DMS79 treated with DMSO at 0.1 percent for 48 hours (cell line): Measurements from ENCODE around the gene TEF.
"Not testable (repeated sequence)": the region's sequence is repeated elsewhere in the genome, so short reads cannot be mapped to it uniquely, and the experiment has no call there.

Experiments
- DNase-seq: peaks from one replicate; lab custom pipeline; 2025; lab: John Stamatoyannopoulos, UW

The TEF gene

GRCh38 chr22:41425660-41426365 lies 44.1 kb downstream of the TEF start:
- DNase-seq, result peak; percentile 22

GRCh38 chr22:41429232-41429950 lies 47.6 kb downstream of the TEF start:
- no peak for DNase-seq

- DNase-seq, result no peak
Measured at GRCh38 chr22:41429951-41430332, 48.2 kb downstream of the TEF start.

GRCh38 chr22:41431656-41432055 lies 49.9 kb downstream of the TEF start:
- DNase-seq, result no peak

- DNase-seq, result not testable (repeated sequence)
Measured at GRCh38 chr22:41433480-41433879, 51.7 kb downstream of the TEF start.

- DNase-seq, result not testable (repeated sequence)
Measured at GRCh38 chr22:41434361-41435003, 52.7 kb downstream of the TEF start.

- no peak for DNase-seq
Measured at GRCh38 chr22:41435560-41435959, 53.8 kb downstream of the TEF start.

- no peak for DNase-seq
Measured at GRCh38 chr22:41436322-41437113, 54.8 kb downstream of the TEF start.

- DNase-seq, result no peak
Measured at GRCh38 chr22:41437198-41437597, 55.5 kb downstream of the TEF start.

GRCh38 chr22:41440511-41440910 lies 58.8 kb downstream of the TEF start:
- not testable (repeated sequence) for DNase-seq

GRCh38 chr22:41442240-41442792 lies 60.6 kb downstream of the TEF start:
- DNase-seq, result no peak

- DNase-seq, result peak; percentile 84
Measured at GRCh38 chr22:41444360-41445128, 62.8 kb downstream of the TEF start.

GRCh38 chr22:41445129-41446056 lies 63.7 kb downstream of the TEF start:
- DNase-seq, result peak; percentile 30

- no peak for DNase-seq
Measured at GRCh38 chr22:41446057-41446501, 64.3 kb downstream of the TEF start.

GRCh38 chr22:41446639-41447434 lies 65.1 kb downstream of the TEF start, which contains the start of gene TOB2:
Gene TOB2, minus strand, starts transcription at chr22:41446801. Its CDS starts 9,456 bp downstream, at chr22:41437345.
- peak; percentile 52 for DNase-seq

- peak; percentile 23 for DNase-seq
Measured at GRCh38 chr22:41447435-41448188, 65.9 kb downstream of the TEF start.

GRCh38 chr22:41448189-41448808 lies 66.6 kb downstream of the TEF start:
- DNase-seq, result peak; percentile 92
